Activated T-cell treated with anti-CD3 and anti-CD28 coated beads for 1 hour (primary cell): ENCODE results near the gene LRRC26.
A peak's percentile ranks its signal among the peaks of the same experiment; 100 is the strongest.

Source experiments
- DNase-seq: peaks from one replicate; pipeline ENCODE4 v3.0.0-alpha.2; 2020; ENCODE audit warnings: low read depth

The LRRC26 gene

GRCh38 chr9:137198902-137199283 is 29.0 kb upstream of the LRRC26 start:
- no peak for DNase-seq

- no peak for DNase-seq
Observed at GRCh38 chr9:137198051-137198901, 28.4 kb upstream of the LRRC26 start.

GRCh38 chr9:137195525-137196220 is 25.8 kb upstream of the LRRC26 start:
- no peak for DNase-seq

- DNase-seq, result no peak
Observed at GRCh38 chr9:137194909-137195308, 25.1 kb upstream of the LRRC26 start.

GRCh38 chr9:137194388-137194787 is 24.5 kb upstream of the LRRC26 start:
- DNase-seq, result no peak

- no peak for DNase-seq
Observed at GRCh38 chr9:137193771-137194170, 23.9 kb upstream of the LRRC26 start.

GRCh38 chr9:137192859-137193258 is 23.0 kb upstream of the LRRC26 start:
- no peak for DNase-seq

- no peak for DNase-seq
Observed at GRCh38 chr9:137192448-137192780, 22.6 kb upstream of the LRRC26 start.

- DNase-seq, result no peak
Observed at GRCh38 chr9:137191691-137192447, 22.0 kb upstream of the LRRC26 start.

- no peak for DNase-seq
Observed at GRCh38 chr9:137191245-137191644, 21.4 kb upstream of the LRRC26 start.

GRCh38 chr9:137190315-137190856 is 20.5 kb upstream of the LRRC26 start:
- DNase-seq, result no peak

- no peak for DNase-seq
Observed at GRCh38 chr9:137189297-137190295, 19.7 kb upstream of the LRRC26 start.

- peak; percentile 93 for DNase-seq
Observed at GRCh38 chr9:137188490-137189296, 18.8 kb upstream of the LRRC26 start, which contains the start of the genes ANAPC2 and SSNA1. TSS of gene ANAPC2 (minus strand) at chr9:137188560. CDS start at chr9:137188532, 28 bp downstream. TSS of gene SSNA1 (plus strand) at chr9:137188676. CDS start at chr9:137188727, 51 bp downstream.

GRCh38 chr9:137188086-137188489 is 18.2 kb upstream of the LRRC26 start:
- no peak for DNase-seq

- no peak for DNase-seq
Observed at GRCh38 chr9:137187386-137187785, 17.5 kb upstream of the LRRC26 start.

GRCh38 chr9:137186385-137186784 is 16.5 kb upstream of the LRRC26 start:
- no peak for DNase-seq

- no peak for DNase-seq
Observed at GRCh38 chr9:137185921-137186320, 16.1 kb upstream of the LRRC26 start.

GRCh38 chr9:137184881-137185660 is 15.2 kb upstream of the LRRC26 start:
- no peak for DNase-seq

GRCh38 chr9:137183980-137184595 is 14.2 kb upstream of the LRRC26 start:
- no peak for DNase-seq
